Measurements from ENCODE around the gene BSG.
"Not testable (repeated sequence)": the region's sequence is repeated elsewhere in the genome, so short reads cannot be mapped to it uniquely, and the experiment has no call there.

The BSG gene

GRCh38 chr19:576768-577438 is 4.5 kb downstream of the BSG start:
- H3K9me3 Mint-ChIP-seq = no peaks in the 10 kb centered on the region
- no peaks in the 10 kb centered on the region for H3K27me3 Mint-ChIP-seq
- H3K4me1 Mint-ChIP-seq = peaks cover 25% of the 10 kb centered on the region
- no peak overlapping the region for H3K4me3 Mint-ChIP-seq
- H3K27ac Mint-ChIP-seq = peak overlapping the region; percentile 30
- H3K36me3 Mint-ChIP-seq = no peaks in the 10 kb centered on the region

DNA sequence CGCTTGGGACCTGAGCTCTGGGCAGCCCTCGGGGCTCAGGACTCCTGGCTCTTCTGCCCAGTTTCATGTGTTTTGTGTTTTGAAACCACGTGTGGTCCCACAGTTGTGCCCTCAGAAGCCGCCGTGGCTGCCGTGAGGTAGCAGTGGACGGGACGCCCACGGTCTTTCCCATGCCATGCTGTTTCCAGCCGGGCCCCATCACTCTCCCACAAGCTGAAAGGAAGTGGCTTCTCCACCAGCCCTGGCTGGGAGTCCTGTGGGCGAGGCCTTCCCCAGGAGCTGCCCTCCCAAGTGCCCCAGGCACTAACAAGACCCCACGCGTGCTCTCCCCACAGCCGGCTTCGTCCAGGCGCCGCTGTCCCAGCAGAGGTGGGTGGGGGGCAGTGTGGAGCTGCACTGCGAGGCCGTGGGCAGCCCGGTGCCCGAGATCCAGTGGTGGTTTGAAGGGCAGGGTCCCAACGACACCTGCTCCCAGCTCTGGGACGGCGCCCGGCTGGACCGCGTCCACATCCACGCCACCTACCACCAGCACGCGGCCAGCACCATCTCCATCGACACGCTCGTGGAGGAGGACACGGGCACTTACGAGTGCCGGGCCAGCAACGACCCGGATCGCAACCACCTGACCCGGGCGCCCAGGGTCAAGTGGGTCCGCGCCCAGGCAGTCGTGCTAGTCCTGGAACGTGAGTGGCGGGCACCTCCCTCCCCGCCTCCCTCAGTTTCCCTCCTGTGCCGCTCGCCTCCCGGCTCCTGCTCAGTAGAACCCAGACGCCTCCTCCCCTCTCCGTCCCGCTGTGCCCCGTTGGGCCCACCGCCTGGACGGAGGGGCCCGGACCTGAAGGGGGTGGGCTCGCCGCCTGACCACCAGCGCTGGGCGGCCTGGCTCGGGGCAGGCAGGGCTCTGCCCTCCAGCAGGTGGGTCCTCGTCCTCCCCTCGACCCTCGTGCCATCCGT is 5.3 kb downstream of the BSG start:
- Mint-ChIP-seq H3K4me1 (peaks cover 22% of the 10 kb centered on the region), H3K27ac (no peak overlapping the region), H3K27me3 (no peaks in the 10 kb centered on the region), H3K36me3 (no peaks in the 10 kb centered on the region), H3K4me3 (no peak overlapping the region), H3K9me3 (no peaks in the 10 kb centered on the region)

DNA sequence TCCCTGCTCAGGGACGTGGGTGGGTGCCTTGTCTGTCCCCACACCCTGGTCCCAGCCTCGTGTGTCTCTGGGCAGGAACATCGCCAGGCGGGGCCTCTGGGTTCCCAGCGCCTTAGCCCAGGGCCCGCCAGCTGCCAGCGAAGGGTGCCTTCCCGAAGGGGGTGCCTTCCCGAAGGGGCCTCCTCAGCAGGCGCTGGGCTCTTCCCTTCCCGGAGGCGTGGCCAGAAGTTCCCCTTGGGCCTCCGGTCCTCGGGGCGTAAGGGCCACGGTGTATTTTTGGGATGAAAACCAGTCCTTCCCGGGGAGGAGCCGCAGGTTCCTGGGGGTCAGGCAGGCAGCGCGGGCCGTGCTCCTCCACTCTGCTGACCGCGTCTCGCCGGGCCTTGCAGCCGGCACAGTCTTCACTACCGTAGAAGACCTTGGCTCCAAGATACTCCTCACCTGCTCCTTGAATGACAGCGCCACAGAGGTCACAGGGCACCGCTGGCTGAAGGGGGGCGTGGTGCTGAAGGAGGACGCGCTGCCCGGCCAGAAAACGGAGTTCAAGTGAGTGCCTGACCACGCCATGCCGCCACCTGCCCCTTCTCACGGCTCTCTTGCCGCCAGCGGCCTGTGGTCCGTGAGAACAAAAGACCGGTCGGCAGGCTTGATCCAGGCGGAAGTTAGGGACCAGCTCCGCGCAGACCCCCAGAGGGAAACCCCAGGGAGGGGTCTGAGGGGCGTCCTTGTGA is 6.9 kb downstream of the BSG start:
- H3K27ac Mint-ChIP-seq = no peak overlapping the region
- H3K36me3 Mint-ChIP-seq = no peaks in the 10 kb centered on the region
- no peaks in the 10 kb centered on the region for H3K27me3 Mint-ChIP-seq
- H3K4me1 Mint-ChIP-seq = peaks cover 17% of the 10 kb centered on the region
- H3K4me3 Mint-ChIP-seq = no peak overlapping the region
- no peaks in the 10 kb centered on the region for H3K9me3 Mint-ChIP-seq

DNA sequence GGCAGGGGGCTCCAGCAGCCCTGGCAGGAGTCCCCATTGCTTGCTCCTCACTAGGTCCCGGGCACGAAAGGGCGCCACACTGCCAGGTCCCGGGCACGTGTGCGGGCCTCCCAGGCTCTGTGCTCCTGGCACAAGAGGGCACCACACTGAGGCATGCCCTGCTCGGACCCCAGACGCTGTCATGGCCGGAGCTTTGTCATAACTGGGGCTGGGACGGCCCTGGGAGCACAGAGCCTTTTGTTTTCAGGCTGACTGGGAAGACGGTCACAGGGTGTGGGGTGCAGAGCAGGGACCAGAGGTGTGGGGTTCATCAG is 7.4 kb downstream of the BSG start:
- no peak overlapping the region for H3K27ac Mint-ChIP-seq
- H3K9me3 Mint-ChIP-seq = no peaks in the 10 kb centered on the region
- H3K4me3 Mint-ChIP-seq = no peak overlapping the region
- H3K36me3 Mint-ChIP-seq = no peaks in the 10 kb centered on the region
- H3K4me1 Mint-ChIP-seq = peaks cover 13% of the 10 kb centered on the region
- H3K27me3 Mint-ChIP-seq = no peaks in the 10 kb centered on the region

- Mint-ChIP-seq H3K27me3 (no peaks in the 10 kb centered on the region), H3K9me3 (no peaks in the 10 kb centered on the region), H3K4me1 (peaks cover 9% of the 10 kb centered on the region), H3K27ac (no peak overlapping the region), H3K36me3 (no peaks in the 10 kb centered on the region), H3K4me3 (no peak overlapping the region)
These were observed 8.0 kb downstream of the BSG start for GRCh38 chr19:580274-580835.

- Mint-ChIP-seq H3K4me3 (no peak overlapping the region), H3K36me3 (no peaks in the 10 kb centered on the region), H3K4me1 (peaks cover 4% of the 10 kb centered on the region), H3K9me3 (no peaks in the 10 kb centered on the region), H3K27me3 (no peaks in the 10 kb centered on the region), H3K27ac (no peak overlapping the region)
These were observed 9.2 kb downstream of the BSG start for GRCh38 chr19:581399-582111.

GRCh38 chr19:582497-583197 is 10.3 kb downstream of the BSG start:
- H3K4me1 Mint-ChIP-seq = no peaks in the 10 kb centered on the region
- no peaks in the 10 kb centered on the region for H3K36me3 Mint-ChIP-seq
- no peak overlapping the region for H3K4me3 Mint-ChIP-seq
- H3K27ac Mint-ChIP-seq = no peak overlapping the region
- H3K9me3 Mint-ChIP-seq = no peaks in the 10 kb centered on the region
- no peaks in the 10 kb centered on the region for H3K27me3 Mint-ChIP-seq

GRCh38 chr19:583198-583967 is 11.0 kb downstream of the BSG start:
- H3K9me3 Mint-ChIP-seq = no peaks in the 10 kb centered on the region
- H3K4me1 Mint-ChIP-seq = peaks cover 3% of the 10 kb centered on the region
- H3K36me3 Mint-ChIP-seq = no peaks in the 10 kb centered on the region
- no peak overlapping the region for H3K27ac Mint-ChIP-seq
- no peak overlapping the region for H3K4me3 Mint-ChIP-seq
- H3K27me3 Mint-ChIP-seq = peaks cover 1% of the 10 kb centered on the region

DNA sequence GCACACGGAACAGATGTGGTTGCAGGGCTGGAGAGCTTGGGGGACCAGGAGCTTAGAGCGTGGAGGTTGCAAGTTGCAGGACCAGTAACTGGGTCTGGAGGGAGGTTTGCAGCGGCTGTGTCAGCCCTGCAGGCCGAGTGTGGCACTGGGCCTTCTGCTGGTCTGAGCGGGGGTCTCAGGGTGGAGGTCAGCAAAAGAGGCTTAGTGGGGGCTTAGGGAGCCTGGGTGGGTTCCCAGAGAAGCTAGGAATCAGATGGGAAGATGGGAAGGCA is 11.5 kb downstream of the BSG start:
- Mint-ChIP-seq H3K4me1 (peaks cover 3% of the 10 kb centered on the region), H3K4me3 (no peak overlapping the region), H3K36me3 (no peaks in the 10 kb centered on the region), H3K27ac (no peak overlapping the region), H3K27me3 (peaks cover 1% of the 10 kb centered on the region), H3K9me3 (no peaks in the 10 kb centered on the region)

GRCh38 chr19:584240-585001 is 12.0 kb downstream of the BSG start:
- H3K36me3 Mint-ChIP-seq = no peaks in the 10 kb centered on the region
- peaks cover 3% of the 10 kb centered on the region for H3K4me1 Mint-ChIP-seq
- H3K9me3 Mint-ChIP-seq = no peaks in the 10 kb centered on the region
- no peak overlapping the region for H3K27ac Mint-ChIP-seq
- H3K4me3 Mint-ChIP-seq = no peak overlapping the region
- peaks cover 3% of the 10 kb centered on the region for H3K27me3 Mint-ChIP-seq

DNA sequence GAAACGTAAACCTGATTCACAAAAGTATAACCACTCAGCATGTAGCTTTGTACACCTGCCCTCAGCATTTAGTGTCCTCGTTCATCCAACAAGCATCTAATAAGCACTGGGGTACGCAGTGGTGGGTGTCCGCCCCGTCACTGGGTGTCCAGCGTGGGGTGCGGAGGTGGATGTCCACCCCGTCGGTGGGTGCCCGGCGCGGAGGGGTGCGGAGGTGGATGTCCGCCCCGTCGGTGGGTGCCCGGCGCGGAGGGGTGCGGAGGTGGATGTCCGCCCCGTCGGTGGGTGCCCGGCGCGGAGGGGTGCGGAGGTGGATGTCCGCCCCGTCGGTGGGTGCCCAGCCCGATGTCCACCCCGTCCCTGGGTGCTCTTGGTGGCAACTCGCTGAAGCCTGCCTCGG is 12.8 kb downstream of the BSG start:
- not testable (repeated sequence) for H3K27me3 Mint-ChIP-seq, H3K36me3 Mint-ChIP-seq, H3K4me3 Mint-ChIP-seq, H3K9me3 Mint-ChIP-seq, H3K27ac Mint-ChIP-seq, H3K4me1 Mint-ChIP-seq

- Mint-ChIP-seq H3K36me3 (no peaks in the 10 kb centered on the region), H3K4me3 (no peak overlapping the region), H3K9me3 (no peaks in the 10 kb centered on the region), H3K27ac (no peak overlapping the region), H3K27me3 (peaks cover 3% of the 10 kb centered on the region), H3K4me1 (peaks cover 3% of the 10 kb centered on the region)
These were observed 13.2 kb downstream of the BSG start for GRCh38 chr19:585551-586110.

- H3K4me3 Mint-ChIP-seq = peak overlapping the region; percentile 36
- no peaks in the 10 kb centered on the region for H3K36me3 Mint-ChIP-seq
- peak overlapping the region; percentile 30 for H3K27ac Mint-ChIP-seq
- peaks cover 6% of the 10 kb centered on the region for H3K27me3 Mint-ChIP-seq
- H3K9me3 Mint-ChIP-seq = no peaks in the 10 kb centered on the region
- peaks cover 3% of the 10 kb centered on the region for H3K4me1 Mint-ChIP-seq
These were observed 15.8 kb downstream of the BSG start for GRCh38 chr19:588093-588740.

Measured in activated naive CD4-positive, alpha-beta T cell treated with anti-CD3 and anti-CD28 coated beads, Interleukin-2, amount 50 U/mL, for 24 hours (primary cell).